HG03432 (cell line): ENCODE data around the gene LDAH.
A peak's percentile ranks its signal among the peaks of the same experiment; 100 is the strongest.

Experiments used
- ATAC-seq: cut with Tn5 transposase; IDR thresholded peaks from one replicate; pipeline ENCODE4 v1.9.1; 2021; ENCODE audit warnings: mild to moderate bottlenecking, moderate library complexity; ENCODE audit not compliant: unreplicated experiment

LDAH gene

DNA sequence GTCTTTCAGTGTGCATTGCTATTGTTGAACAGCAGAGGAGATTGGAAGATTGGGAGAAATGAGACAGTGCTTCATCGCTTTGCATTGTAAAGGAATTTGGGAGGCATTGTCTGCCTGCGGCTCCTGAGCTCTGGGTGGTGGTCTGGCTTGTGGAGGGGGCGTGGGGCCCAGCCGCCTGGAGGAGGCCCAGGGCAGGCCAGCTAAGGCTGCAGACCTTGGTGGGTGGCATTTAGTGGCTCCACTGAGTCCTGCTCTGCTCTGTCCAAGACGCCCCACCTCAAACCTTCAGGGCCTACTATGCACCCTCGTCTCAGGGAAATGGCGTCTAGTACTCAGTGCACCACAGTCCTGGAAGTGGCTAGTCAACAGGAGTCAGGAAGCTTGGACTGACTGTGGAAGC is 166.3 kb downstream of the LDAH start:
- ATAC-seq, result no peak

DNA sequence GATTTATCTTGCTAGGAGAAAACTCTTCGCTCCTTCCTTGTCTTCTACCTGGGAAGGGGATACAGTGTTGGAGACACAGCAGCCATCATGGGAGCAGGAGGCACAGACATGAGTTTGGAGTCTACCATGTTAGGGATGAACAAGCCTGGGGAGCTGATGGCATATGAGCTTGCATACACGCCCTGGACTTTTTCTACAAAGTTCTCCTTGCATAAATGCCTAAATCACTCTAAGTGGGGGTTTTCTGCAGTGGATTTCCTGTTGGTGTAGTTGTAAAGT is 168.4 kb downstream of the LDAH start:
- ATAC-seq, result no peak

DNA sequence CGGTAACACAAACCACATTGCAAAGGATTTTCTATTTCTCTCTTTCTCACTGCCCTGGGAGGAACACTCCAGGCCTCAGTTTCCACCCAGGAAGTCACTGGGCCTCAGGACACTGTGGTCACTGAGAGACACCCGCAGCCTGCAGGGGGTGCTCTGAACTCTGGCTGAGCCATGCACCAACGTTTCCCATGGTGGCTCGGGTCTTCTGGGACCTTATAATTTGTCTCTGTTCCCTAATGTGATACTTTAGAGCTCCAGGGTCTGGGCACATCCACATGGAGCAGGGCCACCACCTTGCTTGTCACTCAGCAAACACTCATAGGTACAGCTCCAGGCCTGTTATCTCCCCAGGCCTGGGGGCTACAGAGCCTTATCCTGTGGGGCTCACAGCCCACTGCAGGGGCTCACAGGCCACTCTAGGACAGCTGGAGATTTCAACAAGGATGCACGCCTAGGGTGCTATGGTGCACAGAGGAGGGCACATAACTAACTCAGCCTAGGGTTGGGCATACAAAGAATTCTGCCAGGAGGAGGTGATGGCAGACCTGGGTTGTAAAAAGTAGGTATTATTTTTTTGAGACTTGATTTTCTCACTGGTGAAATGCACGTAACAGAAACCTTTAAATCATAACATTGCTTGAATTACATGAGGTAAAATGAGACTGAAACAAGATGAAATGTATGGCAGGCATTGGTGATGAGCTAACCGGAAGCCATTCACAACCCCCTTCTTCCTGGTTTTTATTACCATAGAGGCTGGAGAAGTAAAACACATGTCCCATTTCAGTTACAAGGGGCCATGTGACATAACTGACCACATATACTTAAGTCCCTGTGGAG is 169.0 kb downstream of the LDAH start:
- no peak for ATAC-seq

DNA sequence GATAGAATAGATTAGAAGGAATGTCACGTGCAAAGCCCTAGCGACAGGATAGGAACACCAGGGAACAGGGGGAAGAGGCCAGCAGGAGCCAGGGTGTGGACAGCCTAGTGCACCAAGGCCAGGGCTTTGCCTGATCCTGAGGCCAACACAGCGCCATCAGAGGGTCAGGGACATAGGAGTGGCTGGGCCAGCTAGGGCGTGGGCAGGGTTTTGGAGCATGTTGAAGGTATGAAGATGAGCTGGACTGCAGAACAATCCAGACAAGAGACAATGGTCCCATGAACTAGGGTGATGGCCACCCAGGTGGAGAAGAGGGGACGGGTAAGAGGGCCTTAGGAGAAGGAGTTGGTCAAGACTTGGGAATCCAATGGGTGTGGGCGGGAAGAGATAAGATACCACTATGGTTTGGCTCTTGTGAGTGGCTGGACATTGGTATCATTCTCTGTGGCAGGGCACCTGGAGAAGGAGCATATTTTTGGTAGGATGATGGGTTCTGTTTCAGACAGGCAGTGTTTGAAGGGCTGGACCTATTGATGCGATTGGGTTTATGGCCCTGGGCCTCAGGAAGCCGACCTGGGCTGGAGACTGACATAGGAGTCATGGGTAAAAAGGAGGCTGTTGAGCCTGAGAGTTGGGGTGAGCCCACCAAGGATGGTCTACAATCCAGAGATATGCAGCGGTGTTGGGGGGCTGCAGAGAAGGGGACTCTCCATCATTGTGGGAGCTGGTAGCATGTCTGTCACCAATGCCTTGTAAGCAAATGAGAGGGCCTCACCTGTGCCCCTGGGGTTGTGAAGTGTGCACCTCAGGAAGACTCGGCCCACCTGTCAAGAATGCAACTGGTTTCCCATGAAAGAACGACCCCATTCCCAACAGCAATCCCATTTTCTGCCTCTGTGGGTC is 170.0 kb downstream of the LDAH start:
- ATAC-seq, result no peak

DNA sequence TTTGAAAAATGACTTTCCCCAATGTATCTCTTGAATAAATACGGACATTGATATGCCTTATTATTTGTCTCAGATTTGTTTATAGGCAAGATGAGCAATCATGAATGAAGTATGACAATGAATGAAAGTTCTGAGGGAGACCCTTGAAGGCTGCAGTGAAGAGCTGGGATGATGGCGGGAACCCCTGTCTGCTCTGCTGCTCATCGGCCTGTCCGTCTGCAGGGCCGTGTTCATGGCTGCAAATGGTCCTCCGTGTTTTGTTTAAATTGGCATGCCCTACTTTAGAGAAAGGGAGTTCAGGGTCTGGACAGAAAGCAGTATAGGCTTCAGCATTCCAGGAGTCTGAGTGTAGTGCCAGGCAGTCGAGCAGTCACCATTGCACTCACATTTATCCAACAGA is 170.8 kb downstream of the LDAH start:
- no peak for ATAC-seq

DNA sequence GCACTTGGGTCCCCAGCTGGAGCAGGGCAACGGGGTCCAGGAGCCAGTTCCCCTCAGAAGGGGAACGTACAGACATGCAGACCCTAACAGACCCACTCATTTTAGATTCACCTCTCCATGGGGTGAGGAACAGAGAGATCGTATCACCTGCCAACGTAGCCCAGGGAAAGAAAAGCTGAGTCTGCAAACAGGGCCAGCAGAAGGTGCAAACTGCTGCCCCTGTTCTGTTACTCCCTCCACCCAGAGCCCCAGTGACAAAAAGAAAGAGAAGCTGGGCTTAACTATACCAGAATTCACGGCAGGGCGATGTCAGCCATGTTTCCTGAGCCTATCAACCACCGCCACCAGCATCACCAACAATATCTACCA is 171.2 kb downstream of the LDAH start:
- no peak for ATAC-seq

DNA sequence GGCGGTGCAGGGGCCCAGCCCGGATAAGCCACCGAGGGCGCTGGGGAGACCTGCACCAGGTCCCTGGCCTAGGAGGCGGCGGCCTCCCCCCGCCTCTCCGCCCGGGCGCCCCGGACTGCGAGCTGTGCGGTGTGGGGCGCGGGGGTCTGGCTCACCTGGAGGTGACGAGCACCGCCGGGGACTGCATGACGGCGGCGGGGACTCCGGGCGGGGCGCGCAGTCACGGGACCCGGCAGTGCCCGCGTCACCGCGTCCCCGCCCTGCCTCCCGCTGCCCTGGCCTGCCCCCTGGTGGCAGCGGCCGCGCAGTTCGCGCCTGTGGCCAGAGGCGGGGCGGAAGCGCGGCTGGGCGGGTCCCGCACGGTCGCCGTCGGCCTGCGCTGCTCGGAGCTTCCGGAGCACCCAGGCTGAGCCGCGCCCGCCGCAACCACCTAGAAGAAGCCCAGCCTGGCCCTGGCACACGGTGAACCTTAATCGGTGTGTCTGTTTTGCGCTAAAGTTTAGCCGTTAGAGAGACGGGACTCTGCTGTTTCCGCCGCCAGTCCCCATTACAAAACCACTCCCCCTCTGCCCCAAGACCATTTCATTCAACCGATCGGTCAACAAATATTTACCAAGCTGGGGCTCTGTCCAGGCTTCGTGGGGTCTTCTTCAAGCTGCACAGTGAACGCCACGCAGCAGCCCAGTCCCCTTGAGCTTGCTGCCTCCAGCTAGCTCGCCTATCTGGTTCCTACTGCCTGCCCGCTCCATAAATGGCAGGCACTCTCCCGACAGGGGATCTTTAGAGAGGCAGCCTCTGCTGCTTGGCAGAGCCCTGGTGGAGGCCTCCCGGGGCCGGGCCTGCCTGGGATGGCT is 171.8 kb downstream of the LDAH start, which contains the start of gene HS1BP3:
TSS of gene HS1BP3 (minus strand) at position 222 of the 854 bp plus-strand sequence. CDS start at position 187, 35 bp downstream.
- ATAC-seq, result peak; percentile 97

DNA sequence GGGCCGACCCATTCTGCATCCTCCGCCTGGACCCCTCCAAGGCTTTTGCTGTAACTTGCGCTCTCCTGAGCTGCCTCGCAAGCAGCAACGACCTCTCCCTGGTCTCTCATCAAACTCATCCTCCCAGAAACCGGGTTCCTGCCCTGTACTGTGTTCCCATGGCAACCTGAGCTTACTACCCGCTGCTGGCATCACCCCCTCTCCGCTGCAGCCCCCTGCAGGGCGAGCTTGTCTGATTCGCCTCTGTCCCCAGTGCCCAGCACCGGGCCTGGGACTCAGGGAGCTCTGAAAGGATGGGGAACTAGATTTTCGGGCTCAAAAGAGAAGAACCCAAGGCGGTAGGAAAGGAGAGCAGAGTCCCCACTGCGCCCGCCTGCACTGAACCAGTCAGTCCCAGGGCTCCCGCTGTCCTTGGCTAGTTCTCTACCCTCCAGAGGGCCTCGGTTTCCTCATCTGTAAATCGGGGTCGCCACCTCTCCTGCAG is 172.5 kb downstream of the LDAH start:
- peak; percentile 19 for ATAC-seq

DNA sequence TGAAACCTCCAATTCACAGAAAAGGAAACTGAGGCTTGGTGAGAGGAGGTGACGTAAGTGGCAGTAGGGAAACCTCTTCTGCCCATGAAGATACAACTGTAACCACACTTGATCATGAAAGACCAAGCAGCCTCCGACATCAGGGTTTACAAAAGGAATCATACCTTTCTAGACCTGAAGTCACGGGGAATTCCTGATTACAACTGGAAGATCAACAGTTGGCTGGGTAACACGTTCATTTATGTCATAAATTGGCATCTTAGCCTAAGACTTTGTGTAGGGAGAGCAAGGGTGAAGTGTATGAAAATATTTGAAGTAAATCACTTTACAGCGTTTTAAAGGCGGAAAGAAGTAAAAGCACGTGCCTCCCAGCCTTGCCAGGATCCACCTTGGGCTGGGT is 172.9 kb downstream of the LDAH start:
- no peak for ATAC-seq

DNA sequence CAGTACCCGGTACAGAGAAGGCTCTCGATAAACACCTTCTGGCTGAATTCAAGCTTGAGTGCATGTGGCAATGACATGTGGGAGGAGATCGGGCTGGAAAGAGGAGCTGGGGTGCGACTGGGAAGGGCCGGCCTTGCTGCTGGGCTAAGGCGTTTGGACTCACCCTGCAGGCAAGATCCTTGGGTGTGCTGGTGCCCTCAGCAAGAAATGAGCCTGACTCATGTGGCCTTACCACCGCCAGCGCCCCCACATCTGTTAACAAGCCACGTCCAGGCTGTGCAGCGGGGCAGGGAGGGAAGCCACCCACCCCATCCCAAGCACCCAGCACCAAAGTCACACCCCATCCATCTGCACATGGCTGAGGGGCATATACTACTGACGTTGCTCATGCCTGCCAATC is 173.3 kb downstream of the LDAH start:
- ATAC-seq, result no peak

DNA sequence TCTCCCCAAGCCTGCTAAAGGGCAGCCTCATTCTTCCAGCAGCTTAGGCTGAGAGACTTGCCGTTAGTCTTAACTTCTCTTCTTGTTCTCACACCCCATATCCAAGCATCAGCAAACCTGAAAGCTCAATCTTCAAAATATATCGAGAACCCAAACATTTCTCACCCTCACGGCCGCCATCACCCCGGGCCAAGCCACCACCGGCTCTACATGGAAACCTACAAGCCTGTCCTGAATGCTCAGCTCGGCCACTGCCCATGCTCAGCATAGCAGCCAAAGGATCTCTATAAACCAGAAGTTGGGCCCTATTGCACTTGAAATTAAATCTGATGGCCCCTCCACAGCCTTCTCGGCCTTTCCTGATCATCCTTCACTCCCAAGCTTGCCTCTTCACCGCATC is 174.1 kb downstream of the LDAH start:
- no peak for ATAC-seq

DNA sequence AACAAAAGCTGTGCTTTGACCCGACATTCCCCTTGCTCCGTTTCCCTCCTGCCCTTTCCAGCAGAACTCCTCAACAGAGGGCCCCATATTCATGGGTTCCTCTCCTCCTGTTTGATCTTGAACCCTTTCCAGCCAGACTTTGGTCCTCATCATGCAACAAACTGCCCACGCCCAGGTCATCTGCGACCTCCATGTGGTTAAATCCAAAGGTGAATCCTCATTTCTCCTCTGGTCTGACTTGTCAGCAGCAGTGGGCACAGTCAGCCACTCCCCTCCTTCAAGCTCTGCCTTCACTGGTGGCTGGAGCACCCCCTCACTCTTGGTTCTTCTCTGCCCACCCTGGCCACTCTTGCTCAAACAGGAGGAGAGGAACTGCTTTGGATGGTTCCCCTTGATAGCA is 174.7 kb downstream of the LDAH start:
- no peak for ATAC-seq

DNA sequence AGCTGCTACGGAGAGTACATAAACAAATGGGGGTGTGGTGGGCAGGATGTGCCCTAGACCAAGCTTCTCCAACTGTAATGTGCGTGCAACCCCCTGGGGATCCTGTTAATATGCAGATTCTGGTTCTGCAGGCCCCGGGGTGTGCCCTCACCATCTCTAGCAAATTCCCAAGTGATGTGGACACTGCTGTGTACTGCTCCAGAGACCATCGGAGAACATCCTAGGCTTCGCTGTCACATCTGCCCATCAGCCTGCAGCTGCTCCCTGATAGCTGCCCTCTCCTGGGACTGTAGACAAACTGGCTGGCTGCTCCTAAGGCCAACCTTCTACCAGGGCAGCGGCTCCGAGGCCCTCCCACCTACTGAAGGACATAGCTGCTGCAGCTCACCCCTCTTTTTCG is 175.2 kb downstream of the LDAH start:
- ATAC-seq, result no peak

DNA sequence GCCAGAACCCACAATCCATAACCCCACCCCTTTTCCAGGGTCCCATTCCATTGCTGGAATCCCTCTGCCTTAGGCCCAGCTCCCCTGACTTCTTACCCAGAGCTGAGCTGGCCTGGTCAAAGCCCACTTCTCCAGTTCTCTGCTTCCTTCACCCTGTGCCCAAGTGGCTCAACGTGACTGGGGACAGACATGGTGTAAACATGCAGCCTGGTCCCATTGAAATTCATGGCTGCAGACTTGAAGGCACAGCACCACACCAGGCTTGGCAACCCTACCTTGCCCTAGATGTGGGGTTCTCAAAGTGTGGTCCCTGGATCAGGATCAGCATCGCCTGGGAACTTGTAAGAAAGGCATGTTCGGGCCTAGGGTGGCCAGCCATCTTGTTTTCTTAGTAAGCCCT is 175.7 kb downstream of the LDAH start:
- ATAC-seq, result no peak

DNA sequence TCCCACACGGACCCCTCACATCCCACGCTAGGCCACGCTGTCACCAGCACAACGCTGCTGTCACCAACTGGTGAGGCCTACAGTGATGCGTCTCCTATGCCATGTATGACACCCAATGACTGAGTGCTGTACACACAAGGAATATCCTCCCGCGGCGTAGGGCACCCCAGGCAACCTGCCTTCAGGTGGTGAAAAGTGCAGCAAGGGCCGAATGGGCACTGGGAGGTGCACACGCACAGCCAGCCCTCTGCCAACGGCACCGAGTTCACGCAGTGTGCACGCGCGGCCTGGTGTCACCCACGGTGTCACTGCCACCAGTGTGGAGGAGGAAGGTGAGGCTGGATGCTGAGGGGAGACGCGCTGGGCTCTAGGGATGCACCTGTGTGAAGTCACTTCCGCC is 176.5 kb downstream of the LDAH start:
- no peak for ATAC-seq

DNA sequence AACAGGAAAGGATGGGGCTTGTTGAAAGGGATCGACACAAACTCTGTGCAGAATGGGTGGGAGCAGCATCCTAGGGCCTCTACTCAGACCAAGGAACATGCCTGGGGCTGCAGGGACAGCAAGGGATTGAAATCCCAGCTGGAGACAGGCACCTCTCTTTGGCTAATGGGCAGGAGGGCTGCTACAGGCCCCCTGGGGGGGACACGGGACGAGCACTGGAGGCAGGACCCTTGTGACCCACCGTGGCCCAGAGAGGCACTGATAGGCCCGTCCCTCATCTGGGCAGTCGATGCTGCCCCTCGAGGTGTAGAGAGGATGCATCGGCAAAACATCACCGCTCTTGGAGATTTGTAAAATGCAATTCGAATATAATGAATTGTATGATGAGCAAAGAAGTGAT is 177.1 kb downstream of the LDAH start:
- ATAC-seq, result no peak

DNA sequence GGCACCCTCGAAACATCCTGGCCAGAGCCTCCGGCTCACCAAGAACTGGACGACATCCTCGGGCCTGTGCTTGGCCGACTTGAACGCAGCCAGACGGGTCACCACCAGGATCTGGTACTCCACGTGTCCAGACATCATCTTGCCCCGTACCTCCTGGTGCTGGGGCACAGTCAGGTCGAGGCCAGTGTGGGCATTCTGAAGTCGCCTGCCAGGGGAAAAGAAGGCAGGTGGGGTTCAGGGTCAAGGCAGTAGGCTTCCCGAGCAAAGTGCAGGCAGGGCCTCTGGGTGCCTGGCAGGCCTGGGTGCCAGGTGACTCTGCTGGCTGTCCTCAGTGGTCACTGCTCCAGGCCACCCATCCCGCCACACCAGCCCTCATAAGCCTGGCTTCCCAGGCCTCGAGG is 177.6 kb downstream of the LDAH start:
- ATAC-seq, result no peak

DNA sequence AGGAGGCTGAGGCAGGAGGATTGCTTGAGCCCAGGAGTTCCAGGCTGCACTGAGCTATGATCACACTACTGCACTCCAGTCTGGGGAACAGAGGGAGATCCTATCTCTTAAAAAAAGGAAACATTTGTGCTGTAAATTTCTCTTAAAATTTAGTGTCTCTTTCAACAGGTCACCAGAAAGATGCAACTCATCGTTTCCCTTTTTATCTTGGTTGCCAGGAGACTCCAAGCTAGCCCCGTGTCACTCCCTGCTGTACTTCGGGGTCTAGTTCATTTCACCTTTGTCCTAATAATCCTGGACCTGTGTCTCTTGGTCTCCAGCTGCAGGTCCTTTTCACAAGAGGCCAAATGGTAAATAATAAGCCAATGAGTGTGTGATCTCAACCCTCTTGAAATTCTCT is 179.1 kb downstream of the LDAH start:
- ATAC-seq, result no peak

DNA sequence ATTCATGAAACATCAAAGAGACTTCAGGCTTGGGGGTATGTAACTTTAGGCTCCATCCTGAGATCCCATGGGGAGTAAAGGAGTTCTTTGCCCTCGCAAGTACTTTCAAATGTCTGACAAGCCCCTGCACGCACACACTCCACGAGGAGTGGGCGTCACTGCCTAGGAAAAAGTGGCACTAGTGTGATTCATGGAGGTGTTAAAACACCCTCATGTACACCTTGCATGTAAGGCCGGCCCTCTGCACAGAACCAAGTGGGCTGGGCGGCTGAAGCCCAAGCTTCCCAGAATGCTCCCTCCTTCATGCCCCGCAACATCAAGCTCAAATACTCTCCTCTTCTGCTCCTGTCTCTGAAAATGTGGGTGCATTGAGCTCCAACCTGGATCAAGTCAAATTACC is 179.8 kb downstream of the LDAH start:
- ATAC-seq, result no peak

DNA sequence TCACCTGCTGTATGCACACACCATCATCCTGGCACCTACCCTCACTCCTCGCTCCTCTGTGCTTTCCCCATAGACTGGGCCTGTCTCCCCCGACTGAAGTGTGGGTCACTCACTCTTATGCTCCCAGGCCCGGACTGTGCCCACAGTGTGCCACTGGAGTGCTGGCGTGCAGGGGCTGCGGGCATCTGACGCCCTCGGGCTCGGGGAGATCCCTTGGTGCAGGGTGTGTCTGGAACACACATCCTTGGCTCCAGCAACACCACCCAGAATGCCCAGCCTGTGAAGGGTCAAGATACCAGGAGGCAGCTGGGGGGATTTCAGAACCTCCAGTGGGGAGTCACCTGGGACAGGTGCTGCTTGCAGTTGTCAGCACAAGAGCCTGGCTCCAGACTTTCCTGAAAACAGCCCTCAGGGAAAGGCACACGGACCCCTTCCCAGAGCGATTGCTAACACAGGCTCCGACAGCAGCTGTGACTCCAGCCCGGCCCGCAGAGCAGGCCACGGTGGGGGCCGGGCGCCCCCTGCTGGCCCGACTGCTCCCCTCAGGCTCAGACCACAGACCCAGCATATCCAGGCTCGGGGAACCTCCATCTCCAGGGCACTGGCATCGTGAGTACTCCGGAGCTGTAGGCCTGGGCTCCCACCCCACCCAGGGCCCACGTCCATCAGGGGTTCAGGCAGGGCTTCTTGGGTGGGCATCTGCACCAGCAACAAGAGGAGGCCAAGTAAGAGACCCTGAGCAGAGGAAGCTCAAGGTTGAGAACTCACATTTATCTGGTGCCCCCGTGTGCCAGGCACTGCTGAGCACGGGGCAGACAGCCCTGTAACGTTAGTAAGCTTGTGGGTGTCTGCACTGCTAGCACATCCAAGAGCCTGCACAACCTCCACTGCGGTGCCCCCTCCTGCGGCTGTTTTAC is 180.6 kb downstream of the LDAH start:
- ATAC-seq, result peak; percentile 99
